ENCODE measurements around the gene RPS3.
"Not testable (repeated sequence)": the region's sequence is repeated elsewhere in the genome, so short reads cannot be mapped to it uniquely, and the experiment has no call there.

RPS3 gene

DNA sequence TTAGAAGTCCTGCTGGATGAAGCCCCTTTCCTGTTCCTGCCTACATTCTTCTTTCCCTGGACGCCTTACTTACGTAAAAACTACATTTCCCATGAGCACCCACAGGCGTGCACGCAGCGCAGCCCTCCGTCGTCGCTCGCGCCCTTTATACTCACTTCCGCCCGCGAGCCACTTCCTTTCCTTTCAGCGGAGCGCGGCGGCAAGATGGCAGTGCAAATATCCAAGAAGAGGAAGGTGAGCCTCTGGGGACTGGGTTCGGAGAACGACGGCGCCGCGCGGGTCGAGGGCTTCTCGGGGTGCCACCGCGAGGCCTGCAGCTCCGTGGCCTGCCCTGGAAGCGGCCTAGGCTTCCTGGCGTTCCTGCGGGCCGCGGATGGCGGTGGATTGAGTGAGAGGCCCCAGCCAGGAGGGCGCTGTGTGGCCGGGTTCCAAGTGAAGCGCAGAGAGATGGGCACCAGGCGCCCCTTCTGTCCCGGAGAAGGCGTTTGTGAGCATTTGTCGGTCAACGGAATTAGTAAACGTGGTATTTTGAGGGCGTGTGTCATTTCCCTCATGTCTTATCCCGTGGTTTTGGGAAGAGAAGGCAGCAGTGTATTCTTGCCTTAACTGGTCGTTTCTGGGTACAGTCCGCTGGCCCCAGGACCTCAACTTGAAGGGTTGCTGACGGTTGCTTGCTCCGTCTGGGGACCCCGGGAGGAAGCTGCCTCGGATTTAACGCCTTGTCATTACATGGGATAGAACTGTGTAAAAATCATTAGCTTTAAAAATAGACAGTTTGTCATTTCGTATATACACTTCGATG lies at the start of gene RPS3:
Gene RPS3, plus strand, starts transcription at position 175 of the 802 bp plus-strand sequence. Its CDS starts 30 bp downstream, at position 205.
- peak; percentile 82 for FAIRE-seq

- FAIRE-seq = no peak
Observed at GRCh38 chr11:75349521-75350116, 49.7 kb upstream of the RPS3 start.

DNA sequence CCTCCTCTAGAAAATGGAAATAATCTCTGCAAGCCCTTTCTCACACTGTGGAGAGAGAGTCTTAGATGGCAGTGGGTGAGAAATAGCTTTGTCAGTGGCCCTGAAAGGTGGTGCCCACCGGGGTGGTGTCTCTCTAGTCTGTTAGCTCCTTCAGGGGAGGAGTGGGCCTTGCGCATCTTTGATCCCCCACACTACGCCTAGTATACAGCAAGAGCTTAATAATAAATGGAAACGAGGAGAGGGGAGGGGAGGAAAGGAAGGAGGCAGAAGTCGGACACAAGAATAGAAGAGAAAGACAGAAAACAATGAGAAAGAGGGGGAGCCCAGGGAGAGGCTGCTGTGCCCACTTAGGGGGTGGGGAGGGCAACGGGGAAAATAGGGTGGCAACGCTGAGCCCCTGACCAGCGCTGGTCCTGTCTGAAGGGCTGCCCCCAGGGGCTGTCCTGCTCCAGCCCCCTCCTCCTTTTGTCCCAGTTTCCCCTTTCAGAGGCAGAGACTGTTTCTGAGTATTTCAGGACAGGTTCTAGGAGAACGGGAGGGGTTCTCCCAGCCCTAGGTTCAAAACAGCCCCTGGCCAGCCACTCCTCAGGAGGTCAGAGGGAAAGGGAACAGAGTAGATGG lies 49.1 kb upstream of the RPS3 start:
- FAIRE-seq = no peak

GRCh38 chr11:75350743-75351540 lies 48.4 kb upstream of the RPS3 start:
- FAIRE-seq = no peak

- no peak for FAIRE-seq
Observed at GRCh38 chr11:75351541-75351790, 47.9 kb upstream of the RPS3 start, which contains the start of gene ARRB1. Gene ARRB1 (minus strand): TSS chr11:75351661. CDS start chr11:75351607, 54 bp downstream.

DNA sequence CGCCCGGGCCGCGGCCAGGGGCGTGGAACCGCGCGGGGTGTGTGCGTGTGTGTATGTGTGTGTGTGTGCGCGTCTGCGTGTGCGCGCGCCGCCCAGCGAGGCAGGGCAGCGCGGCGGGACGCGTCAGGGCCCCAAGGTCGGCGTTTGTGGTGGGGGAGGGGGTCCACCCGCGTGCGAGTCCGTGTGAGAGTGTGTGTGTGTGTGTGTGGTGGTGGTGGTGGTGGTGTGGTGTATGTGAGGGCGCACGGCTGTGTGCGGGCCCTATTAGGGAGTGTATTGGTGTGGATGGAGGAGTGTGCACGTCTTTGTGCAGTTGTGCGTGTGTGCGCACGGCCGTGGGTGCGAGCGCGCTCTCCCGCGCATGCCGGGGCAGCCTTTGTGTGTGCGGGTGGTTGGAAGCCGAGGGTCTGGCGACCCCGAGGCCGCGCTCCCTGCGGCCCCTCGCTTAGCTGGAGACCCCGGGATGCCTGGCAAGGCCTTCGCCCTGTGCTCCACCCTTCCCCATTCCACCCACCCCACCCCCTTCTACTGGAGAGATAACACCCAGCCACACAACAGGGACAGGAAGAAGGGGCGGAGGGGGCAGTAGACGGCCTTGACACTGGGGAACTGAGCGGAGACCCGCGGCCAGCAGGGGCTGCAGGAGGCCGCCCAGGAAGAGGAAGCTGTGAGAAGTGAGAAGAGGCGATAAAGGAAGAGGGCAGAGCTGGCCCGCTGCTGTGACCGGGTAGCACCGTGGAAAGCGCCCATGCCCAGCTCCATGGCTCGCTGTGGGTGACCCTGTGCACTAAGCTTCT lies 47.3 kb upstream of the RPS3 start:
- no peak for FAIRE-seq

DNA sequence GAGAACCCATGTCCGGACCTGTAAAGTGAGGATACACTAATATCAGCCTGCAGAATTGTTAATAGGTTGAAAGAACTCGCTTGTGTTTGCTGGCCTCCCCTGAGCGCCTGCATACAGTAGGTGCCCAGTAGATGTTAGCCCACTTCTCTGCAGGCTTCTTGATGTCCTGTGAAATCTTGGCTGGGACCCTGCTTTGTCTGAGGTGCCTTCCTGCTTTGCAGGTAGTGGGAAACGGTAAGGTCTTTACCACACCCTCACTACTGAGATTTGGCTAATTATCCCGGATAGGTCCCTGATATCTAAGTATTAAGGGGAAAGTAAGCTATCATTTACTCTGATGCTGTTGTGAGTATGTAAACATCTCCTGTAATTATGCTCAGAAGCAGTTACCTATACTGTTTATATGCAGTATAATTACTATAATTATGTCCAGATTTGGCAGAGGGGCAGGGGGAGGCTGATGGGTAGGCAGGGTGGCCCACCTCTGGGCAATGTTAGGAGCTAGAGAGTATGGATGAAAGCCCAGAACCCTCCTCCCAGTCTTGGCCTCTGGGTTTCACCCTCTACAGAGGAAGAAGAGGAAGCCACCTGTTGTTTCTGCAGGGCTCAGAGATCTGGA lies 46.6 kb upstream of the RPS3 start:
- no peak for FAIRE-seq

DNA sequence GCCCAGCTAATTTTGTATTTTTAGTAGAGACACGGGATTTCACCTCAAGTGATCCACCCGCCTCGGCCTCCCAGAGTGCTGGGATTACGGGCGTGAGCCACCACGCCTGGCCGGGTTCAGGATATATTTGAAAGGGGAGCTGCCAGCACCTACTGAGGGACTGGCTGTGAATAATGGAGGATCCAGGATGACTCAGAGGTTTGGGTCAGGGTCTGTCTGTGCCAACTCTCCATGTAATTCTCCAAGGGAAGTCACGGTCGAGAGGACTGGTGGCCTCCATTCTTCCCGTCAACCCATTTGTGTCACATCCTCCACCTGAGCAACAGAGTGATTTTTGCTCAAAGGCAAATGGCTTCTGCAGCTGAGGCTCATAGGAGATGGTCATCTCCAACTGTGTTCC lies 44.3 kb upstream of the RPS3 start:
- FAIRE-seq = no peak

- no peak for FAIRE-seq
Observed at GRCh38 chr11:75356613-75357012, 42.7 kb upstream of the RPS3 start.

- FAIRE-seq = not testable (repeated sequence)
Observed at GRCh38 chr11:75362285-75362684, 37.0 kb upstream of the RPS3 start.

GRCh38 chr11:75365711-75366181 lies 33.6 kb upstream of the RPS3 start:
- no peak for FAIRE-seq

DNA sequence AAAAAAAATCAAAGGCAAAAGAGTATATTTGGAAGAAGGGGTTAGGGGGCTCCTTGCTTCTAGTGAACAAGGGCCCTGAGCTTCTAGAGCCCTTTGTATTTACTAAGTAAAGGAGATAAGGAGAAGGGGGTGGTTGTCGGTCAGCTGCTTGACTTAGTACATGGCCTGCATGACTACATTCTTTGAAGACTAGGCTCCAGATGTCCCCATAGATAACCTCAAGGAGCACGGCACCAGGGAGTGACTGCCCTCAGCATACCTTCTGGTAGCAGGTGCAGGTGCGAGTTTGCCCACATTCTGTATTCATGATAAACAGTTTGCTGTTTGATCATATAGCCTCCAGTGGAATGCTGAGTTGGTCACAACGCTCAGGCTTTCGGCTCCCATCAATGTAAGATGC lies 32.5 kb upstream of the RPS3 start:
- not testable (repeated sequence) for FAIRE-seq

- no peak for FAIRE-seq
Observed at GRCh38 chr11:75369560-75370255, 29.6 kb upstream of the RPS3 start.

DNA sequence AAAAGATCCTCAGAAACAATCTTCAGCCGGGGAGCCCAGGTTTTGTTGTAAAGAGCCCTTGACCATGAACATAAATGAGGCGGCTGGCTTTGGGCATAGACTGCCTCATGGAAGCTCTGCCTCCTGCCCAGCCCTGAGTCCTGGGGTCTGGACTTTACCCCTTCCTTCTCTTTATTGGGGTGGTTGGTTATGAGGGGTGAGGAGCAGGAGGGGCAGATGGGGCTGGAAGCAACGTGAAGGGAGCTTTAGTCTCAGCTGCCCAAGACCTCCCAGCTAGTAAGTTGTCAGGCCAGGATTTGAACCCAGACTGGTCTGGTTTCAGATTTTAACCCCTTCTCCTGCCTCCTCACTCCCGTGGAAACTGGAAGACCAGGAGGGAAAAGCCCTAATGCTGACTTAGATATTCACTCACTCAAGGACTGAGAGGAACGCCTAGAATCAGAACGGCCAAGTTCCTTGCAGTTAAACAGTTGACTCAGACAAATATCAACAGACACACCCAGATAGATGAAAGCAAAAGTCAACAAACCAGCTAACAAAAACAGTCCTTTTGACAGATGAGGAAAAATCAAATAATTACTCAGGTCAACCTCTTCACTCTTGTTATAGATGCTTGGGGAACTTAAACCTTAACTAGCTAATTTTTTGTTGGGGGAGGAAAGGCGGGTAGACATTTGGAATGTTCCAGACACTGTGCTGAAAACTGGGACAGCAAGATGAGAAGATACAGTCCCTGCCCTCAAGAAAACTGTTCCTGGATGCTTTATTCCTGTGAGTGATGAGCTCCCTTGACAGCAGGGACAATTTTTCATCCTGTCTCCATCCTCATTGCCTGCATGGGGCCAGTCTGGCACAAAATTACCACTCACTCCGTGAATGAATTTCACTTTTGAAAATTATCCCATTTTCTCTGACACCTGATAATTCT lies 27.1 kb upstream of the RPS3 start:
- no peak for FAIRE-seq

DNA sequence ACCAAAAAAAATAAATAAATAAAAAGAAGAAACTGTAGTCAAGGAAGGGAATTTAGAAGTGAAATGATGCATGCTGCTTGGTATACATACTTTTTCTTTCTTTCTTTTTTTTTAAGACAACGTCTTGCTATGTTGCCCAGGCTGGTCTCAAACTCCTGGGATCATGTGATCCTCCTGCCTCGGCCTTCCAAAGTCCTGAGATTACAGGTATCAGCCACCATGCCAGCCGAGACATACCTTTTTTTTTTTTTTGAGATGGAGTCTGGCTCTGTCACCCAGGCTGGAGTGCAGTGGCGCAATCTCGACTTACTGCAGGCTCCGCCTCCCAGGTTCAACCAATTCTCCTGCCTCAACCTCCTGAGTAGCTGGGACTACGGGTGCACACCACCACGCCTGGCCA lies 26.1 kb upstream of the RPS3 start:
- no peak for FAIRE-seq

DNA sequence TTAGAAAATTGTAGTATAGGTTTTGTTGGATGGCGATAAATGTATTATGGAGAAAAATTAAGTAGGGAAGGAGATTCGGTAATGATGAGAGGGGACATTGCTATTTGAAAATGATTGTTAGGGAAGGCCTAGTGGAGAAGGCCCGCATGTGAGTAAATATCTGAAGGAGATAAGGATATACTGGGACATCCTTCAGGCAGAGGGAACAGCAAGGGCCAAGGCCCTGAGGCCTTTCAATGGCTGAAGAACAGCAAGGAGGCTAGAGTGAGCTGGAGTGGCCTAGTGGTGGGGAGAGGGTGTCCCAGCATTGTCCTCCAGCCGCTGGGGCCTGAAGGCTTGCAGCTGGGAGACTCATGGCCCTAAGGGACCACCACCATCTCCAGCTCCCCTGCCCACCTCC lies 24.7 kb upstream of the RPS3 start:
- FAIRE-seq = no peak

GRCh38 chr11:75375626-75376025 lies 23.7 kb upstream of the RPS3 start:
- no peak for FAIRE-seq

GRCh38 chr11:75376175-75376574 lies 23.1 kb upstream of the RPS3 start:
- FAIRE-seq = no peak

- FAIRE-seq = not testable (repeated sequence)
Observed at GRCh38 chr11:75378776-75379175, 20.5 kb upstream of the RPS3 start.

GRCh38 chr11:75380245-75380644 lies 19.1 kb upstream of the RPS3 start:
- FAIRE-seq = no peak

Data from G401.6 (cell line).